M059J (cell line): ENCODE measurements around the gene BOC. TPM values are rescaled to one million over a fixed set of nuclear protein-coding genes. Genes with fewer than 3 reads are reported as not detected.

Experiments used
- DNase-seq: peaks from one replicate; pipeline ENCODE4 v3.0.0-alpha.2; 2012; ENCODE audit warnings: low read depth
- total RNA-seq: library from RNA; depleted of rRNA; stranded (reverse); fragments of >200 nt; shearing (Covaris generic); gene quantifications from 2 replicates; pipeline ENCODE4 v1.2.3, GENCODE V29; 2014

The BOC gene
- total RNA-seq, 1 experiment from 2014 or later: 12.5 TPM

GRCh38 chr3:113193288-113193687 lies 18.1 kb upstream of the BOC start:
- DNase-seq: no peak

GRCh38 chr3:113193719-113194118 lies 17.6 kb upstream of the BOC start:
- DNase-seq: no peak

- DNase-seq: peak; percentile 12
Measured at GRCh38 chr3:113194823-113195401, 16.4 kb upstream of the BOC start.

- no peak for DNase-seq
Measured at GRCh38 chr3:113200351-113200750, 11.0 kb upstream of the BOC start.

- no peak for DNase-seq
Measured at GRCh38 chr3:113200946-113201345, 10.4 kb upstream of the BOC start.

- DNase-seq: no peak
Measured at GRCh38 chr3:113204371-113204770, 7.0 kb upstream of the BOC start.

- no peak for DNase-seq
Measured at GRCh38 chr3:113205481-113205880, 5.9 kb upstream of the BOC start.

- DNase-seq: no peak
Measured at GRCh38 chr3:113210604-113211329, 590 bp upstream of the BOC start.

GRCh38 chr3:113212150-113212843 lies 940 bp downstream of the BOC start:
- peak; percentile 47 for DNase-seq

- DNase-seq: peak; percentile 13
Measured at GRCh38 chr3:113212844-113213375, 1.6 kb downstream of the BOC start.

- DNase-seq: no peak
Measured at GRCh38 chr3:113213896-113214587, 2.7 kb downstream of the BOC start.

GRCh38 chr3:113214917-113215595 lies 3.7 kb downstream of the BOC start:
- peak; percentile 31 for DNase-seq

GRCh38 chr3:113216393-113216792 lies 5.0 kb downstream of the BOC start:
- no peak for DNase-seq

GRCh38 chr3:113218011-113218680 lies 6.8 kb downstream of the BOC start:
- DNase-seq: no peak

GRCh38 chr3:113218681-113219045 lies 7.3 kb downstream of the BOC start:
- DNase-seq: no peak

- DNase-seq: no peak
Measured at GRCh38 chr3:113219605-113220300, 8.4 kb downstream of the BOC start.

- no peak for DNase-seq
Measured at GRCh38 chr3:113220721-113221120, 9.4 kb downstream of the BOC start.

- no peak for DNase-seq
Measured at GRCh38 chr3:113221721-113222257, 10.4 kb downstream of the BOC start.

GRCh38 chr3:113222451-113223086 lies 11.2 kb downstream of the BOC start:
- no peak for DNase-seq
